Tibial nerve (tissue), 4 donors: ENCODE data around the gene CTU2. TPM values are rescaled to one million over a fixed set of nuclear protein-coding genes. Genes with fewer than 3 reads are reported as not detected.

Experiments used
- DNase-seq, 2 donors: peaks; one replicate each; pipeline ENCODE4 v3.0.0-alpha.2; 2019; ENCODE audit warnings: low spot score in 2 of 2
- H3K27ac ChIP-seq, 4 donors: fragments of 200-600 bp; sonication (generic) in 3 of 4; one replicate each; pipeline ENCODE4 v1.5.1; 2017 to 2019; ENCODE audit warnings: mild to moderate bottlenecking in 1 of 4
- H3K27me3 ChIP-seq, 2 donors: fragments of 200-600 bp; sonication (generic) in 1 of 2; one replicate each; pipeline versions ENCODE4 v1.5.1 to v1.6.0; 2017 to 2019
- H3K36me3 ChIP-seq, 3 donors: fragments of 200-600 bp; sonication (generic); one replicate each; pipeline ENCODE4 v1.5.1; 2018 to 2019
- H3K4me1 ChIP-seq, 4 donors: fragments of 200-600 bp; sonication (generic) in 3 of 4; one replicate each; pipeline ENCODE4 v1.5.1; 2017 to 2019
- H3K4me3 ChIP-seq, 4 donors: fragments of 200-600 bp; sonication (generic) in 3 of 4; one replicate each; pipeline ENCODE4 v1.5.1; 2017 to 2019; ENCODE audit warnings: mild to moderate bottlenecking in 1 of 4, moderate library complexity in 1 of 4
- H3K9me3 ChIP-seq, 4 donors: fragments of 200-600 bp; sonication (generic) in 3 of 4; one replicate each; pipeline ENCODE4 v1.5.1; 2017 to 2019
- EP300 ChIP-seq, 2 donors: sonication (generic); formaldehyde crosslinking; IDR thresholded peaks; one replicate each; pipeline ENCODE4 v1.6.1; 2017; ENCODE audit warnings: antibody characterized with exemption in 2 of 2, mild to moderate bottlenecking in 1 of 2
- POLR2A ChIP-seq, 2 donors: fragments of 450-650 bp; IDR thresholded peaks; one replicate each; pipeline ENCODE4 v1.6.1; 2017; ENCODE audit warnings: antibody characterized with exemption in 2 of 2, mild to moderate bottlenecking in 2 of 2, moderate library complexity in 2 of 2
- WGBS, 2 donors: methylation state at CpG; one replicate each; pipeline ENCODE4 v1.1.5; 2018; 5-methylcytosine and 5-hydroxymethylcytosine counted together
- total RNA-seq, 4 donors: library from RNA; depleted of rRNA; stranded (reverse); fragments of >200 nt; gene quantifications; one replicate each; pipeline ENCODE4 v1.1.0, GENCODE V29; 2016
- TF ChIP-seq, protein P1 (sequence below), 5 experiments: fragments of 200-600 bp in 3 of 5; fragments of 450-650 bp in 2 of 5; sonication (generic) in 3 of 5; IDR thresholded peaks; one replicate each; pipeline ENCODE4 v1.5.1; 2016 to 2019; ENCODE audit warnings: antibody characterized with exemption in 5 of 5, mild to moderate bottlenecking in 3 of 5, moderate library complexity in 2 of 5

The CTU2 gene
- total RNA-seq, 4 donors from 2014 or later: 12.3 to 22.5 (median 12.5) TPM

DNA sequence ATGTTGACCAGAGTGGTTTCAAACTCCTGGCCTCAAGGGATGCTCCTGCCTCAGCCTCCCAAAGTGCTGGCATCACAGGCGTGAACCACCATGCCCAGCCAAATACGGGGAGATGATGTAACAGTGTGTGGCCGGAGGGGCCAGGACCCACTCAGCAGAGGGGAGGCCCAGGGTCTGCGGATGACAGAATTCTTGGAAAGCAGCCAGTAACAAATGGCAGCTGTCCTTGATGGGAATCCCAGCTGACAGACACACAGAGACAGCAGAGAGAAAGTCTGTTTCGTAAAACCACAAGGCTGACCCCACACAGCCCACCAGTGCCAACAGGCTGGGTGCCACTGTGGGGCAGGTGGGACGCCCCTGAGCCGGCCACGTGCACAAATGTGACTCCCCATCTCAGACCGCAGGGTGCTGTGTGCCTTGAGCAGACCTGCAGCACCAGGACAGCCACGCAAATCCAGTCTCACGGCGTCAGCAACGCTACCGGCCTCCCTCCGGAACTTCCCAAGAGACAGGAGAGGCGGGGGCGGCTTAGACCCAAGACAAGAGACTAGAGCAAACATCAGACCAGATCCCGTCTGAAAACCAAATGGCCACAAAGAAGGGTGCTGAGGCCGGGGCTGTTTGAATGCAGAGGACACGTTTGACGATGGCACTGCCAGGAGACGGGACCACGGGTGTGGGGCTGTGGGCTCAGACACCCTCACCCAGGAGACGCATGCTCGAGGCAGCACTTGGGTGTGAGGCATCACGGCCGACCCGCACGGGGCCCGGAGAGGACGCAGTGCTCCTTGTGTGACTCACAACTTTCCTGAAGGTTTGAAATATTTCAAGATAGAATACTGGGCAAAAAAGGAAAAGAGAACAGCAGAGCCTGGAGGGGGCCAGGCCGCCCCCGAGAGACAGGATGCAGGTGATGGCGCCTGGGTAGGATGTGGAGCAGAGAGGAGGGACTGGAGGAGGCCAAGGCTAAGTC, 24.6 kb downstream of the CTU2 start:
- WGBS, 2 donors: 76 to 79% methylated on average over 30 to 34 of the region's 34 CpGs
- H3K4me3 ChIP-seq: no peak overlapping the region
- no peak overlapping the region for H3K27ac ChIP-seq
- peaks cover 0 to 87% (median 17%) of the 10 kb centered on the region in 3 donors for H3K36me3 ChIP-seq
- no peaks in the 10 kb centered on the region for H3K9me3 ChIP-seq
- no peak for DNase-seq
- H3K4me1 ChIP-seq: no peaks in the 10 kb centered on the region
- TF ChIP-seq, protein P1, sequence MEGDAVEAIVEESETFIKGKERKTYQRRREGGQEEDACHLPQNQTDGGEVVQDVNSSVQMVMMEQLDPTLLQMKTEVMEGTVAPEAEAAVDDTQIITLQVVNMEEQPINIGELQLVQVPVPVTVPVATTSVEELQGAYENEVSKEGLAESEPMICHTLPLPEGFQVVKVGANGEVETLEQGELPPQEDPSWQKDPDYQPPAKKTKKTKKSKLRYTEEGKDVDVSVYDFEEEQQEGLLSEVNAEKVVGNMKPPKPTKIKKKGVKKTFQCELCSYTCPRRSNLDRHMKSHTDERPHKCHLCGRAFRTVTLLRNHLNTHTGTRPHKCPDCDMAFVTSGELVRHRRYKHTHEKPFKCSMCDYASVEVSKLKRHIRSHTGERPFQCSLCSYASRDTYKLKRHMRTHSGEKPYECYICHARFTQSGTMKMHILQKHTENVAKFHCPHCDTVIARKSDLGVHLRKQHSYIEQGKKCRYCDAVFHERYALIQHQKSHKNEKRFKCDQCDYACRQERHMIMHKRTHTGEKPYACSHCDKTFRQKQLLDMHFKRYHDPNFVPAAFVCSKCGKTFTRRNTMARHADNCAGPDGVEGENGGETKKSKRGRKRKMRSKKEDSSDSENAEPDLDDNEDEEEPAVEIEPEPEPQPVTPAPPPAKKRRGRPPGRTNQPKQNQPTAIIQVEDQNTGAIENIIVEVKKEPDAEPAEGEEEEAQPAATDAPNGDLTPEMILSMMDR (IDR thresholded peaks at IDR 0.05): no peak
- TF ChIP-seq EP300 (IDR thresholded peaks at IDR 0.05) (no peak), POLR2A (IDR thresholded peaks at IDR 0.05) (no peak)
- H3K27me3 ChIP-seq: no peaks in the 10 kb centered on the region

DNA sequence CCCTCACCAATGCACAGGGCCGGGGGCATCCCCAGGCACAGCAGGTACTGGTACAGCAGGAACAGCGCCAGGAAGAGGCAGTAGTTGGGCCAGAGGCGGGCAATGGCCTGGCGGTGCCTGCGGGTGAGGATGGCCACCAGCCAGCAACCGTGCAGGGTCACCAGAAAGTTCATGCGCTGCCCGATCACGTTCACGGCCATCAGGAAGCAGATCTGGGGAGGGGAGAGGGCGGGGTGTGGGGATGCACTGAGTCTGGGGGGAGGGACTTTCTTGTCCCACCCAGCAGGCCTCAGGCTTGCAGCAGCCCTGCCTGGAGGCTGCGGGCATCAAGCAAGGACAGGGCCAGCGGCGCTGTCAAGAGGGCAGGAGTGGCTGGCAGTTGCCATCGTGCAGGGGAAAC, 25.4 kb downstream of the CTU2 start:
- TF ChIP-seq POLR2A (IDR thresholded peaks at IDR 0.05) (no peak), EP300 (IDR thresholded peaks at IDR 0.05) (no peak)
- TF ChIP-seq, protein P1 (IDR thresholded peaks at IDR 0.05): no peak
- no peaks in the 10 kb centered on the region for H3K4me1 ChIP-seq
- 62 to 80% methylated on average over 5 to 15 of the region's 15 CpGs for WGBS, 2 donors
- no peaks in the 10 kb centered on the region for H3K27me3 ChIP-seq
- peaks cover 0 to 87% (median 10%) of the 10 kb centered on the region in 3 donors for H3K36me3 ChIP-seq
- no peak overlapping the region for H3K4me3 ChIP-seq
- H3K9me3 ChIP-seq: no peaks in the 10 kb centered on the region
- no peak overlapping the region for H3K27ac ChIP-seq
- no peak for DNase-seq

DNA sequence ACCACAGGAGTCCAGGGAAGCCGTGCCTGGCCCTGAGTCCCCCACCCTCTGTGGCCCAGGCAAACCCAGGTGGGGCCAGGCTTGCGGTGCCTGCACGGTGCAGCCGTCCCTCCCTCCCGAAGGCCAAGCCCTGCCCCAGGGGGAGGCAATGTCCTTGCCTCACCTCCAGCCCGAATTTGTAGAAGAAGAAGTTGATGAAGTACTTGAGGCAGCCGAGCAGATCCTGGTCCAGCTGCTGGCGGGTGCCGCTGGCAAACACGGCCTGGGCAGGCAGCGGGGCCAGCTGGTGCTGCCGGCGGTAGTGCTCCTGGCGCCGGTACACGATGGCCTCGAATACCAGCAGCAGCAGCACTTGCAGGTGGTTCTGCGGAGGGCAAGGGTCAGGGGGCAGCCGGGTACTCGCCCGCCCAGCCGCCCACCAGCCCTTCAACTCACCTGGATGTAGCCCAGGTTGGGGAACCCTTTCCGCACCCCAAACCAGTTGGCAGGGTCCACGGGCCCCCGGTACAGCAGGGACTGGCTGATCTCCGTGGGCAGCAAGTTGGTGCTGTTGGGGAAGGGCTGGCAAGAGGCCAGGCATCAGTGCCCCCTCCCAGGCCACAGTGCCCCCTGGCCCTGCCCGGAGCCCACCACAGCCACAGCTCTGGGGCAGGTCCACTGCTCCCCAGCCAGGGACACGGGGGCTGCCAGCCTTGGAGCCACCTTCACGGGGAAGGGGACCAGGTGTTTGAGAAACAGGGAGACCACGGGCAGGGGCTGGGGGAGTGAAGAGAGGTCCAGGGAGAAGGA, 26.1 kb downstream of the CTU2 start:
- H3K36me3 ChIP-seq: peaks cover 0 to 81% (median 5%) of the 10 kb centered on the region in 3 donors
- no peaks in the 10 kb centered on the region for H3K9me3 ChIP-seq
- 78 to 88% methylated on average over 24 to 25 of the region's 30 CpGs for WGBS, 2 donors
- no peaks in the 10 kb centered on the region for H3K27me3 ChIP-seq
- TF ChIP-seq, protein P1 (IDR thresholded peaks at IDR 0.05): no peak
- TF ChIP-seq POLR2A (IDR thresholded peaks at IDR 0.05) (no peak), EP300 (IDR thresholded peaks at IDR 0.05) (no peak)
- no peak overlapping the region for H3K27ac ChIP-seq
- DNase-seq: no peak
- no peak overlapping the region for H3K4me3 ChIP-seq
- peaks cover 0 to 4% (median 2%) of the 10 kb centered on the region in 4 donors for H3K4me1 ChIP-seq

DNA sequence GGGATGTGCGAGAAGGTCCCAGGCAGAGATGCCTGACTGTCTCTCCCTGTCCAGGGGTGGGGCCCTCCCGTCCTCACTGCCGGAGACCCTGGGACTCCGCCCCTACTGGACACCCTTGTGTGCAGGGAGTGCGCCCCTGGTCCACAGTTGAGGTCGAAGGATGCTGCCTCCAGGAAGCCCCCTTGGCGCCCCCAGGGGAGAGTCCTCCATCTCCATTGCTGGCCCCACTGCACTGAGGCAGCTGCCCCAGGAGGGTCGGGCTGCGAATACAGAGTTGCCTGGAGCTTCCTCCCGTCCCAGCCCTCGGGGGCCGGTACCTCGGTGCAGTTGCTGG, 26.6 kb downstream of the CTU2 start:
- Histone ChIP-seq H3K27ac (no peak overlapping the region), H3K27me3 (no peaks in the 10 kb centered on the region), H3K4me1 (peaks cover 0 to 9% (median 4%) of the 10 kb centered on the region in 4 donors), H3K9me3 (no peaks in the 10 kb centered on the region), H3K4me3 (no peak overlapping the region), H3K36me3 (peaks cover 0 to 80% (median 5%) of the 10 kb centered on the region in 3 donors)
- TF ChIP-seq, protein P1 (IDR thresholded peaks at IDR 0.05): no peak
- TF ChIP-seq POLR2A (IDR thresholded peaks at IDR 0.05): no peak
- no peak for TF ChIP-seq EP300 (IDR thresholded peaks at IDR 0.05)
- 78 to 82% methylated on average over 12 to 13 of the region's 13 CpGs for WGBS, 2 donors
- no peak for DNase-seq
